Measurements from ENCODE around the gene CTSD. TPM values are rescaled to one million over a fixed set of nuclear protein-coding genes. Genes with fewer than 3 reads are reported as not detected.
A peak's percentile ranks its signal among the peaks of the same experiment; 100 is the strongest.

CTSD gene
- total RNA-seq, 3 donors from 2014 or later (not counting 1 experiment from before 2014, with no cell fraction given): 388 to 446 (median 415) TPM

DNA sequence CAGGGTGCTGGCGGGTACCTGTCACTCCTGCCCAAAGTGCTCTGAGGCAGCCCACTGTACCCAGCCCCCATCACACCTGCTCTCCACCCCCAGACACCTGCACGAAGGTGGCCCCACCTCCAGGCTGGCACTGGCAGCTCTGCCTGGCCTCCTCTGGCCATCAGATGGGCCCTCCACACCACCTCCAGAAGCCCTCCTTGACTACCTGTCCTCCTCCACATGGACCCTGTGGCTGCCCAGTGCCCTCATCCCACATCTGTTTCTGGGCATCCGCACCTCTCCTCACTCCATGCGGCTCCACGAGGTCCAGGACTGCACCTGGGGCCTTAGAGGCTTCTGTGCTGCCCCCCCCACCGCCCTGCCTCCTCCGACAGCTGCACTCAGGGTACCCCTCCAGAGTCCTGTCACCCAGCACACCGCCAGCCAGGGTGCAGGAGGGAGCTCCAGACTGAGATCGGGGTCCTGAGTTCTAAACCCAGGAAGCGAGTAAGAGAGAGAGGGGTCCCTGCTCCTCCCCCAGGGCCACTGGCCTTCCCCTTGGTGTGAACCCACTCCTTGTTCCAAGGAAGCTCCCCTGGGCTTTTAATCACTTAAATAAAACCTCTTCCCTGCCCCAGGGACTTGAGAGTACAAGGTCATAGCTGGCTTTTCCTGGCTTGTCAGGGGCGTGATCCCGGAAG is 1.7 kb downstream of the CTSD start:
- intact Hi-C loops (cut with micrococcal nuclease): no loop called here
- DNase-seq (no peak), ATAC-seq (no peak)
- WGBS (ENCODE audit: insufficient coverage): 80% methylated on average over 12 of the region's 12 CpGs
- Mint-ChIP-seq H3K36me3 (no peaks in the 10 kb centered on the region), H3K27ac (peak overlapping the region; percentile 86 to 93), H3K27me3 (ENCODE audit: low read depth in 2 of 2) (no peaks in the 10 kb centered on the region), H3K4me1 (peaks cover 33 to 56% of the 10 kb centered on the region in 2 donors), H3K4me3 (peak overlapping the region; percentile 83), H3K9me3 (no peaks in the 10 kb centered on the region)
- TF ChIP-seq, protein P1, sequence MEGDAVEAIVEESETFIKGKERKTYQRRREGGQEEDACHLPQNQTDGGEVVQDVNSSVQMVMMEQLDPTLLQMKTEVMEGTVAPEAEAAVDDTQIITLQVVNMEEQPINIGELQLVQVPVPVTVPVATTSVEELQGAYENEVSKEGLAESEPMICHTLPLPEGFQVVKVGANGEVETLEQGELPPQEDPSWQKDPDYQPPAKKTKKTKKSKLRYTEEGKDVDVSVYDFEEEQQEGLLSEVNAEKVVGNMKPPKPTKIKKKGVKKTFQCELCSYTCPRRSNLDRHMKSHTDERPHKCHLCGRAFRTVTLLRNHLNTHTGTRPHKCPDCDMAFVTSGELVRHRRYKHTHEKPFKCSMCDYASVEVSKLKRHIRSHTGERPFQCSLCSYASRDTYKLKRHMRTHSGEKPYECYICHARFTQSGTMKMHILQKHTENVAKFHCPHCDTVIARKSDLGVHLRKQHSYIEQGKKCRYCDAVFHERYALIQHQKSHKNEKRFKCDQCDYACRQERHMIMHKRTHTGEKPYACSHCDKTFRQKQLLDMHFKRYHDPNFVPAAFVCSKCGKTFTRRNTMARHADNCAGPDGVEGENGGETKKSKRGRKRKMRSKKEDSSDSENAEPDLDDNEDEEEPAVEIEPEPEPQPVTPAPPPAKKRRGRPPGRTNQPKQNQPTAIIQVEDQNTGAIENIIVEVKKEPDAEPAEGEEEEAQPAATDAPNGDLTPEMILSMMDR (IDR thresholded peaks at IDR 0.05): no peak
- Histone ChIP-seq H3K9me3 (ENCODE audit: control insufficient read depth, insufficient read depth, low read length) (no peaks in the 10 kb centered on the region), H3K27ac (ENCODE audit: low read length) (peak overlapping the region; percentile 37), H3K27me3 (ENCODE audit: control insufficient read depth, insufficient read depth, low read length) (no peaks in the 10 kb centered on the region), H3K36me3 (ENCODE audit: control insufficient read depth, insufficient read depth, low read length) (peaks cover 25% of the 10 kb centered on the region), H3K4me3 (ENCODE audit: low read length) (peak overlapping the region; percentile 71), H3K4me1 (ENCODE audit: control insufficient read depth, insufficient read depth, low read length) (peaks cover 70% of the 10 kb centered on the region)

DNA sequence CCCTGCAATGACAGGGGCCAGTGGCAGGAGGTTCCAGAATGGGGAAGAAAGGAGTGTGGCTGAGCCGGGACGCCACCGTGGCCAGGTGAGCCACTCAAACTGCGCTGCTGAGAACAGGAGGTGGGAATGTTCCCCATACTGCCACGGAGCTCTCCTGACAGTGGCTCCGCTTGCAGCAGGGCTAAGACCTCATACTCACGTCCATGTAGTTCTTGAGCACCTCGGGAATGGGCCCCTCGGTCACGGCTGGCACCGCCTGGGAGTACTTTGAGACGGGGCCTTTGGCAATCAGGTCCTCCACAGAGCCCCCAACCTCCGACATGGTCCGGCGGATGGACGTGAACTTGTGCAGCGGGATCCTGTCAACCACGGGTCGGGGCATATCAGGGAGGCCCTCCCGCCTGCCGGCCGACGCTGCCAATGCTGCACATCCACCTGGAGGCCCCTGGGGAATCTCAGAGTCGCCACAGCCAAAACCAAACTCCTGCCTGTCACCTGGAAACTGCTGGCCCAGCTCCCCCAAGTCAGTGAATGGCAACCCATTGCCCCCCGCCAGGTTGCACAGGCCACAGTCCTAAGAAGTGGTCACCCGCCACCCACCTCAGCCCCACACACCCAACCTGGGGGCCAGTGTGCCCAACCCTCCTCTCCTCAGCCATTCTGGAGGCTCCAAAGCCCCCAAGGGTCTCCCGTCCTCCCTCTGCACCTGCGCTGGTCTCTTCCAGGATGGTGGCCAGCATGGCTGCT is 2.4 kb downstream of the CTSD start:
- H3K9me3 ChIP-seq (ENCODE audit: control insufficient read depth, insufficient read depth, low read length): no peaks in the 10 kb centered on the region
- TF ChIP-seq, protein P1 (IDR thresholded peaks at IDR 0.05): no peak
- H3K36me3 ChIP-seq (ENCODE audit: control insufficient read depth, insufficient read depth, low read length): peaks cover 30% of the 10 kb centered on the region
- Mint-ChIP-seq H3K4me3 (peak overlapping the region; percentile 47), H3K4me1 (peaks cover 40 to 63% of the 10 kb centered on the region in 2 donors), H3K36me3 (no peaks in the 10 kb centered on the region), H3K27me3 (ENCODE audit: low read depth in 2 of 2) (no peaks in the 10 kb centered on the region), H3K27ac (peak overlapping the region; percentile 86 to 93), H3K9me3 (no peaks in the 10 kb centered on the region)
- ATAC-seq: no peak
- no peak overlapping the region for H3K4me3 ChIP-seq (ENCODE audit: low read length)
- intact Hi-C loops (cut with micrococcal nuclease): no loop called here
- 88% methylated on average over 28 of the region's 28 CpGs for WGBS (ENCODE audit: insufficient coverage)
- H3K27ac ChIP-seq (ENCODE audit: low read length): peak overlapping the region; percentile 83
- H3K27me3 ChIP-seq (ENCODE audit: control insufficient read depth, insufficient read depth, low read length): no peaks in the 10 kb centered on the region
- no peak for DNase-seq
- peaks cover 77% of the 10 kb centered on the region for H3K4me1 ChIP-seq (ENCODE audit: control insufficient read depth, insufficient read depth, low read length)

DNA sequence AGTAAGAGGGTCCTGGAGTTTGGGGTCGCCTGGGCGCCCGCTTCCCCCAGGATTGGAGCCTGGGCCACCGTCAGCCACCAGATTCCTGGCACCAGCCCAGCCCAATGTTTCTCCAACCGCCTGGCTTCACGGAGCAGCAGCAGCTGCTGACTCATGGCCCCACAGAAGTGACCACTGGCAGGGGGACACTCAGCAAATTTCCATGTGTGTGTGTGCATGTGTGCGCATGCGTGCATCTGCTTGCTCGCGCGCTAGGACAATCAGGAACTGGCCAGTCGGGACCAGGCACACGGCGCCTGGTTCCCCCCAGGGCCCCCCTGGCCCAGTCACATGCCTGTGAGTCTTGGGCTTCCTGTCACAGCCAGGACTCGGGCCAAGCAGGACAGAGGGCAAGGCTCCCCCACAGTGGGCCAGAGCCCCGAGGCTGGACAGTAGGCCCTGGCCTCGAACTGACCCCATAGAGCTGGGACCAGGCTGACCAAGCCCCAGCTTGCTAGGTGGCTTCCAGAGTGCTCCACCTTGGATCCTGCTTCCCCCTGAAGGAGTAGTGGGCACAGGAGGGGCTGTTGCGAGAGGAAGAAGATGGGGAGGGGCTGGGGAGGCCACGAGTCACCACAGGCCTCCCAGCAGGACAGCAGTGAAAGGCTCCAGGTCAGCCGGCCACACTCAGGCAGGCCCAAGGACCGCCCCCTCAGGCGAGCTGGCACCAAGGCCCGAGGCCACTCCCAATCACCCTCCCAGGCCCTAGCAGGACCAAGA is 3.2 kb downstream of the CTSD start:
- H3K27ac Mint-ChIP-seq: peak overlapping the region; percentile 86 to 93
- no peaks in the 10 kb centered on the region for H3K9me3 Mint-ChIP-seq
- DNase-seq (no peak), ATAC-seq (peak in 1 of 3 donors; percentile 19)
- H3K36me3 Mint-ChIP-seq: no peaks in the 10 kb centered on the region
- no peak overlapping the region for H3K4me3 ChIP-seq (ENCODE audit: low read length)
- H3K4me1 ChIP-seq (ENCODE audit: control insufficient read depth, insufficient read depth, low read length): peaks cover 85% of the 10 kb centered on the region
- TF ChIP-seq, protein P1 (IDR thresholded peaks at IDR 0.05): no peak
- H3K4me1 Mint-ChIP-seq: peaks cover 47 to 71% of the 10 kb centered on the region in 2 donors
- H3K27me3 Mint-ChIP-seq (ENCODE audit: low read depth in 2 of 2): no peaks in the 10 kb centered on the region
- peak overlapping the region; percentile 52 for H3K4me3 Mint-ChIP-seq
- 73% methylated on average over 23 of the region's 23 CpGs for WGBS (ENCODE audit: insufficient coverage)
- H3K36me3 ChIP-seq (ENCODE audit: control insufficient read depth, insufficient read depth, low read length): peaks cover 30% of the 10 kb centered on the region
- peak overlapping the region; percentile 83 for H3K27ac ChIP-seq (ENCODE audit: low read length)
- intact Hi-C loops (cut with micrococcal nuclease): no loop called here
- no peaks in the 10 kb centered on the region for H3K27me3 ChIP-seq (ENCODE audit: control insufficient read depth, insufficient read depth, low read length)
- no peaks in the 10 kb centered on the region for H3K9me3 ChIP-seq (ENCODE audit: control insufficient read depth, insufficient read depth, low read length)

Measured in natural killer cell (primary cell).